Endothelial cell of umbilical vein (primary cell): Measurements from ENCODE around the gene HOXA4. TPM values are rescaled to one million over a fixed set of nuclear protein-coding genes. Genes with fewer than 3 reads are reported as not detected.
A peak's percentile ranks its signal among the peaks of the same experiment; 100 is the strongest.

Experiments used
- BruUV-seq: library from RNA; stranded (reverse); fragments of 400-500 nt; replicated peaks from 2 replicates; lab custom pipeline; 2021; lab: Mats Ljungman, UMichigan
- CTCF ChIA-PET: fragments of 300-600, 350-600 bp; sonication (Branson Sonifier 250); formaldehyde crosslinking; loops from one replicate; lab custom pipeline; 2021; ENCODE audit warnings: antibody characterized with exemption, inconsistent platforms; lab: Charles Lee
- POLR2A ChIA-PET: fragments of 300-600, 350-600 bp; sonication (Branson Sonifier 250); formaldehyde crosslinking; loops from one replicate; lab custom pipeline; 2021; ENCODE audit warnings: antibody characterized with exemption, inconsistent platforms; lab: Charles Lee
- DNase-seq: peaks from one replicate; pipeline ENCODE4 v3.0.0-alpha.2; 2011; ENCODE audit warnings: low read depth, low spot score
- FAIRE-seq: peaks from 2 replicates; lab custom pipeline; 2011; peaks lifted over from hg19 to GRCh38; lab: Jason Lieb, UNC
- H2AFZ ChIP-seq: 2 replicates; pipeline ENCODE4 v1.6.0; 2012; ENCODE audit warnings: low read depth, low read length, control low read depth, inconsistent platforms
- H3K27ac ChIP-seq: 2 replicates; pipeline ENCODE4 v1.5.1; 2011; ENCODE audit warnings: low read depth, mild to moderate bottlenecking, control low read depth, low read length, moderate library complexity; ENCODE audit not compliant: insufficient read depth
- H3K27me3 ChIP-seq, 2 experiments: 2 replicates each; pipeline versions ENCODE4 v1.6.0 to v1.6.1; 2011; ENCODE audit warnings: low read length in 2 of 2, mixed read lengths in 1 of 2; ENCODE audit not compliant: control insufficient read depth in 2 of 2, insufficient read depth in 2 of 2
- H3K36me3 ChIP-seq, 2 experiments: 2 replicates in 1 of 2; 3 replicates in 1 of 2; pipeline ENCODE4 v1.5.1; 2011; ENCODE audit warnings: low read length in 2 of 2, mild to moderate bottlenecking in 1 of 2, moderate library complexity in 1 of 2; ENCODE audit not compliant: control insufficient read depth in 2 of 2, insufficient read depth in 2 of 2; ENCODE audit errors: extremely low read depth in 1 of 2
- H3K4me1 ChIP-seq: 3 replicates; pipeline ENCODE4 v1.5.1; 2011; ENCODE audit warnings: mild to moderate bottlenecking, low read length; ENCODE audit not compliant: control insufficient read depth, insufficient read depth; ENCODE audit errors: extremely low read depth
- H3K4me2 ChIP-seq: 2 replicates; pipeline ENCODE4 v1.6.1; 2011; ENCODE audit warnings: low read length, control low read depth, mixed read lengths; ENCODE audit not compliant: insufficient read depth
- H3K4me3 ChIP-seq, 3 experiments: fragments of 200-600 bp in 1 of 3; sonication (generic), shearing (Covaris generic) in 1 of 3; replicated peaks in 1 of 3; 2 replicates each; pipeline ENCODE4 v1.5.1; 2011 to 2016; ENCODE audit warnings: control low read depth in 3 of 3, low read length in 3 of 3, mild to moderate bottlenecking in 2 of 3, inconsistent platforms in 1 of 3, low read depth in 1 of 3, moderate library complexity in 1 of 3; ENCODE audit not compliant: insufficient read depth in 1 of 3
- H3K79me2 ChIP-seq: 2 replicates; pipeline ENCODE4 v1.6.0; 2012; ENCODE audit warnings: low read length, inconsistent platforms; ENCODE audit not compliant: control insufficient read depth, insufficient read depth
- H3K9ac ChIP-seq: replicated peaks from 2 replicates; pipeline ENCODE3; 2011; ENCODE audit warnings: low read length, control low read depth; ENCODE audit not compliant: insufficient read depth; ENCODE audit errors: extremely low read depth
- H3K9me1 ChIP-seq: replicated peaks from 3 replicates; pipeline ENCODE4 v1.6.0; 2011; ENCODE audit warnings: mild to moderate bottlenecking, low read length; ENCODE audit not compliant: control insufficient read depth, insufficient read depth; ENCODE audit errors: extremely low read depth
- H3K9me3 ChIP-seq: replicated peaks from 2 replicates; pipeline ENCODE4 v1.5.1; 2012; ENCODE audit warnings: low read length, inconsistent platforms; ENCODE audit not compliant: control insufficient read depth, insufficient read depth
- H4K20me1 ChIP-seq: replicated peaks from 2 replicates; pipeline ENCODE3; 2011; ENCODE audit warnings: mild to moderate bottlenecking, low read length; ENCODE audit not compliant: control insufficient read depth, insufficient read depth; ENCODE audit errors: extremely low read depth
- CTCF ChIP-seq, 2 donors: IDR thresholded peaks; 1 replicate in 1 of 2; 2 replicates in 1 of 2; pipeline ENCODE4 v1.5.1; 2011; ENCODE audit warnings: low read length in 2 of 2, mild to moderate bottlenecking in 2 of 2, moderate library complexity in 2 of 2, control low read depth in 1 of 2, inconsistent platforms in 1 of 2, low read depth in 1 of 2; ENCODE audit not compliant: insufficient read depth in 1 of 2; ENCODE audit errors: extremely low read depth in 1 of 2
- EZH2 ChIP-seq: IDR thresholded peaks from 2 replicates; pipeline ENCODE4 v1.6.1; 2012; ENCODE audit warnings: borderline replicate concordance, low read depth, mild to moderate bottlenecking, moderate library complexity, low read length, inconsistent platforms; ENCODE audit not compliant: severe bottlenecking
- GATA2 ChIP-seq: IDR thresholded peaks from 2 replicates; pipeline ENCODE4 v1.7.0; 2011; ENCODE audit warnings: low read depth, mild to moderate bottlenecking, moderate library complexity, mixed read lengths, low read length; ENCODE audit not compliant: insufficient read length, insufficient read depth
- JUN ChIP-seq: IDR thresholded peaks from 2 replicates; pipeline ENCODE4 v1.6.1; 2011; ENCODE audit warnings: borderline replicate concordance, low read depth; ENCODE audit not compliant: insufficient read length, insufficient read depth
- MAX ChIP-seq: IDR thresholded peaks from 2 replicates; pipeline ENCODE4 v1.6.1; 2011; ENCODE audit not compliant: insufficient read depth, insufficient read length
- POLR2A ChIP-seq: IDR thresholded peaks from 2 replicates; pipeline ENCODE4 v1.6.1; 2012; ENCODE audit warnings: low read depth, mild to moderate bottlenecking, control low read depth, low read length
- dilution Hi-C: fragments of 300-500 bp; cut with MboI; formaldehyde crosslinking; loops from one replicate; pipeline ENCODE4 v1.15.0; 2019; ENCODE audit warnings: low sequenced_read_pairs; ENCODE audit not compliant: extremely low pct_ligation_motif_present
- intact Hi-C: fragments of 100-400 bp; cut with micrococcal nuclease; formaldehyde crosslinking; loops from one replicate; pipeline ENCODE4 v1.10.0; 2022
- polyA plus RNA-seq, 4 experiments: library from polyadenylated mRNA; depleted of rRNA in 3 of 4; stranded (reverse) in 3 of 4; unstranded in 1 of 4; fragments of >200 nt; gene quantifications; 2 replicates each; pipeline versions ENCODE4 v1.2.1 to v1.2.3, GENCODE V29; 2011 to 2012; ENCODE audit warnings: missing spikeins in 1 of 4
- total RNA-seq: library from RNA; stranded (reverse); gene quantifications from 2 replicates; pipeline ENCODE4 v1.2.3, GENCODE V29; 2021

The HOXA4 gene
- total and polyA plus RNA-seq, 2 donors (not counting 3 experiments of a cell fraction or from before 2014, with no cell fraction given): 4.9 to 8.1 TPM

GRCh38 chr7:27140126-27140857 lies 9.7 kb upstream of the HOXA4 start:
- peak overlapping the region; percentile 82 for H3K27ac ChIP-seq
- peaks cover 77% of the 10 kb centered on the region for H3K4me1 ChIP-seq
- TF ChIP-seq POLR2A (peak; percentile 3), GATA2 (no peak)
- no peak overlapping the region for H2AFZ ChIP-seq
- H3K9me3 ChIP-seq: no peaks in the 10 kb centered on the region
- no TSS peak for BruUV-seq
- peaks cover 91% of the 10 kb centered on the region for H3K79me2 ChIP-seq
- peak overlapping the region; percentile 84 for H3K9ac ChIP-seq
- H3K27me3 ChIP-seq: no peaks in the 10 kb centered on the region
- no peaks in the 10 kb centered on the region for H3K9me1 ChIP-seq
- peak overlapping the region in 2 of 3 experiments; percentile 12 to 13 for H3K4me3 ChIP-seq
- no peaks in the 10 kb centered on the region for H4K20me1 ChIP-seq
- intact Hi-C loops (loop anchor here (5.0 kb wide), 2 partner anchors 638 to 688 kb away; no protein-coding TSS in a partner anchor), dilution Hi-C loops (no loop called here)
- POLR2A ChIA-PET: interaction anchor here (0.6 to 2.2 kb wide), 3 partner anchors 10 to 277 kb away, joined by 3 to 7 read pairs (median 4); partner anchors contain the start of gene HOXA3
- DNase-seq (no peak), FAIRE-seq (peak; percentile 60)
- H3K4me2 ChIP-seq: peak overlapping the region; percentile 92
- peaks cover 0 to 13% of the 10 kb centered on the region in 2 experiments for H3K36me3 ChIP-seq
- CTCF ChIA-PET: interaction anchor here (0.5 to 7.0 kb wide), 15 partner anchors 8 to 768 kb away, joined by 3 to 68 read pairs (median 4); partner anchors contain the start of gene HOXA7

GRCh38 chr7:27139334-27140125 lies 9.0 kb upstream of the HOXA4 start:
- H3K4me1 ChIP-seq: peaks cover 79% of the 10 kb centered on the region
- peaks cover 89% of the 10 kb centered on the region for H3K79me2 ChIP-seq
- no TSS peak for BruUV-seq
- peaks cover 0 to 7% of the 10 kb centered on the region in 2 experiments for H3K36me3 ChIP-seq
- dilution Hi-C loops (no loop called here), intact Hi-C loops (loop anchor here (5.0 kb wide), 2 partner anchors 637 to 687 kb away; no protein-coding TSS in a partner anchor)
- ChIA-PET POLR2A (interaction anchor here (0.6 to 2.2 kb wide), 2 partner anchors 13 to 276 kb away, joined by 4 to 7 read pairs; partner anchors contain the start of gene HOXA3), CTCF (interaction anchor here (0.5 to 3.4 kb wide), 10 partner anchors 9 to 767 kb away, joined by 3 to 15 read pairs (median 4); partner anchors contain the start of gene HOXA7)
- no peaks in the 10 kb centered on the region for H3K9me1 ChIP-seq
- H3K4me2 ChIP-seq: peak overlapping the region; percentile 92
- DNase-seq (no peak), FAIRE-seq (no peak)
- H3K9ac ChIP-seq: peak overlapping the region; percentile 84
- H3K4me3 ChIP-seq: peak overlapping the region; percentile 6 to 24 (median 12)
- no peaks in the 10 kb centered on the region for H4K20me1 ChIP-seq
- peak overlapping the region; percentile 82 for H3K27ac ChIP-seq
- TF ChIP-seq CTCF (IDR thresholded peaks at IDR 0.05; ENCODE audit: extremely low read depth in 1 of 2, insufficient read depth in 1 of 2, low read depth in 1 of 2, low read length in 2 of 2) (no peak), JUN (no peak), MAX (no peak), EZH2 (no peak)
- H3K9me3 ChIP-seq: no peaks in the 10 kb centered on the region
- H3K27me3 ChIP-seq: no peaks in the 10 kb centered on the region
- H2AFZ ChIP-seq: no peak overlapping the region
